ENCODE results near the gene CHRNE. TPM values are rescaled to one million over a fixed set of nuclear protein-coding genes. Genes with fewer than 3 reads are reported as not detected.

CHRNE gene
- total RNA-seq, 1 donor from 2014 or later = 0.73 TPM

DNA sequence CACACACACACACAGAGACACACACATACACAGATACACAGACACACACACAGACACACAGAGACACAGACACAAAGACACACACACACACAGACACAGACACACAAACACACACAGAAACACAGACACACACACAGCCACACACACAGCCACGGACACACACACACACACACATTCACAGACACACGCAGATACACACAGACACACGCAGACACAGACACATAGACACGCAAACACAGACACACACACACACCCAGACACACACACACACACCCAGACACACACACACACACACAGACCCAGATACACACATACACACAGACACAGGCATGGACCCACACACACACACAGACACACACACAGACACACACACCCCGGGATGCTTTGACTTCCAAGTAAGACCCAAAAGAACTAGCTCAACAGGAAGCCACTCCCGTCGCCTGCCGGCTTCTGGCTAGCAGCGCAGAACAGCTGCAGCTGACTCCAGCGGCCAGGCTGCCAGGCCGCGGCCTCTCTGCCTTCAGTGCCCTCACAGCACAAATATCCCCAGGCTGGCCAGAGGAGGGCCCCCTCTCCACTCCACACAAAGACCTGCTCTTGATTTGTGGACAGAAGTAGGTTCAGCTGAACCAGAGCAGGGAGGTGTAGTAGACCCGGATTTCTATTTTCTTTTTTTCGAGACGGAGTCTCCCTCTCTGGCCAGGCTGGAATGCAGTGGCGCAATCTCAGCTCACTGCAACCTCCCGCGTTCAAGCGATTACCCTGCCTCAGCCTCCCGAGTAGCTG is 6.0 kb upstream of the CHRNE start:
- intact Hi-C loops (cut with micrococcal nuclease) = loop anchor here (1.0 to 5.0 kb wide), 3 partner anchors 32 to 153 kb away; partner anchors contain the start of genes RNF167, SLC25A11 and SPAG7

- intact Hi-C loops (cut with micrococcal nuclease) = loop anchor here (2.0 to 5.0 kb wide), 2 partner anchors 32 to 154 kb away; partner anchors contain the start of genes RNF167 and SLC25A11
Observed at GRCh38 chr17:4908301-4908700, 5.4 kb upstream of the CHRNE start.

GRCh38 chr17:4906642-4907041 is 3.7 kb upstream of the CHRNE start:
- intact Hi-C loops (cut with micrococcal nuclease) = loop anchor here (5.0 kb wide), 1 partner anchor 156 kb away; no protein-coding TSS in a partner anchor

DNA sequence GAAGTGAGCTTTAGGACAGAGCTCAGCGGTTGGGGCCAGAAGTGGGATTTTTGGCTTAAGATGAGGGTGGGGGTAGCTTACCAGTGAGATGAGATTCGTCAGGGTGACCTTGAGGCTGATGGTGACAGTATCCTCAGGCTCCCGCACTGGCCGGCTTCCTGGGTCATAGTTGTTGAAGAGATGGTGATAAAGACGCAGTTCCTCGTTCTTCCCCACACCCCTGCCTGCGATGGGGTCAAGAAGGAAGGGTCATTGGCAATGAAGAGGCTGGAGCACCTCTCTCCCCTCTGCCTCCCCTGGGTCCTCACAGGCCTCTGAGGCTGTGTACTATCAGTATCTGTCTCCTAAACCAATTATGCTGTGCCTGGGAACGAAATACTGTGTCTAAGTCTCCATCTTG is 358 bp downstream of the CHRNE start:
- intact Hi-C loops (cut with micrococcal nuclease) = loop anchor here (5.0 kb wide), 1 partner anchor 190 kb away; the partner anchor contains the start of gene ARRB2

DNA sequence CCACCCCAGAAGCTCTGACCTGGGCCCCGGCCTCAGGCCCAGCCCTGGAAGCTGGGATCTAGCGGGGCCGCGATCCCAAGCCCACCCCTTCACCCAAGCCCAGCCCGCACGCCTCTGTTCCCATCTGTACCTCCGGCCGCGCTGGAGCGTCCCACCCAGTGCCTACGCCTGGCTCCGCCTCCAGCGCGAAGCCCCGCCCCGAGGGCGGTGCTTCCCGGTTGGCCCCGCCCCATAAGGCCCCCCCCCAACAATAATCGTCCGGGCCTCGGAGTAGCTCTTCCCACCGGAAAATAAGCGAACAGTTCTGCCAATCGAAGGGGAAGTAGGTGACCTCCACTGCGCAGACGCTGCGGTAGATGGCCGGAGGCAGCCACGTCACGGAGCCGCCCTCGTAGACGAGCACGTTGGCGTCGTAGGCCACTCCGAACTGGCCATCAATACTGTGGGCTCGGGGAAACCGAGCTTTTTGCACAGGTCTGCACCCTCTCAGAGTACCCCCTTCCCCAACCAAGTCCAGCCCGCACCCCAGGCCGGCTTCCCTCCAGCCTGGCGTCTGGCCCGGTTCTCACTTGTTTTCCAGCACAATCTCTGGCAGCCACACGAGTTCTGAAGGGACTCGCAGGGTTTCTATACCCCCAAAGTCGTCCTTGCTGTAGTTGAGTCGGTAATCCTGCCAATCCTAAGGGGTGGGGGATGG is 1.1 kb downstream of the CHRNE start:
- intact Hi-C loops (cut with micrococcal nuclease) = loop anchor here (5.0 kb wide), 1 partner anchor 189 kb away; the partner anchor contains the start of gene ARRB2

- intact Hi-C loops (cut with micrococcal nuclease) = loop anchor here (5.0 kb wide), 1 partner anchor 189 kb away; the partner anchor contains the start of gene ARRB2
Observed at GRCh38 chr17:4901108-4901647, 1.7 kb downstream of the CHRNE start.

- intact Hi-C loops (cut with micrococcal nuclease) = loop anchor here (5.0 kb wide), 1 partner anchor 188 kb away; the partner anchor contains the start of gene ARRB2
Observed at GRCh38 chr17:4900231-4901107, 2.4 kb downstream of the CHRNE start.

- intact Hi-C loops (cut with micrococcal nuclease) = loop anchor here (5.0 kb wide), 1 partner anchor 187 kb away; the partner anchor contains the start of gene ARRB2
Observed at GRCh38 chr17:4899341-4900230, 3.3 kb downstream of the CHRNE start, which contains the start of gene C17orf107. Gene C17orf107, plus strand, starts transcription at chr17:4899536. Its CDS starts 227 bp downstream, at chr17:4899763.

DNA sequence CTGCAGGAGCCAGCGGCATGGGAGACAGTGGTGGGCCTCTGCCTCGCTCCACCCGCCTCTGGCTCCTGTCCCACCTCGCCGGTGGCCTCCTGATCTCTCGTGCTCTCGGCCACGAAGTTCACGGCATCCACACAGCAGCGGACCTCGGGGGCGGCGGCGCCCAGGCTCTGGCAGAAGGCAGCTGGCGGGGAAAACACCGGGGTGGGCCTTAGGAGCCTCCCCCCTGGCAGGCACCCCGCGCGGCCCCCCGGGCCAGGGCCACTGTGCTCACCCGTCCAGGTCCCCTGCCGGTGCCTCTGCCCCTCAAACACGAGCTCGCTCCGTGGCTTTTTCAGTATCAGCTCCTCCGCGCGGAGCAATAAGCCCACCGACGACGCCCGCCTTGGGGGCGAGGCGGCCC is 4.0 kb downstream of the CHRNE start:
- intact Hi-C loops (cut with micrococcal nuclease) = no loop called here

DNA sequence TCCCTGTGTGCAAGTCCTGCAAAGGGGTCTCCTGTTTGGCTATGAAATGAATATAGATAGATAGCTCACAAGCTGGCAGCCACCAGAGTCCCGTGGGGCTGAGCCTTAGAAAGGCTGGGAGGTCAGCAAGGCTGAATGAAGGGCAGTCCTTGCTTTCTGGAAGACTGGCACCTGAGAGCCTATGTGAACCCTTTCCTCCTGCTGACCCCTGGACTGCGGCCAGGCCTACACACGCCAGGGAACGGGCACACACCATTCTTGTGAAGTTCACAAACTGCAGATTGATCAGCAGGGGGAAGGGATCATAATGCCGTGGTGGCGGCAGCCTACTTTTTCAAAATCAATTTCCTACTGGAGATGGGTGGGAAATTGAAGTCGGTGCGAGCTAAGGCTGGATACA is 4.5 kb downstream of the CHRNE start:
- intact Hi-C loops (cut with micrococcal nuclease) = no loop called here

- intact Hi-C loops (cut with micrococcal nuclease) = no loop called here
Observed at GRCh38 chr17:4897785-4898184, 5.1 kb downstream of the CHRNE start.

DNA sequence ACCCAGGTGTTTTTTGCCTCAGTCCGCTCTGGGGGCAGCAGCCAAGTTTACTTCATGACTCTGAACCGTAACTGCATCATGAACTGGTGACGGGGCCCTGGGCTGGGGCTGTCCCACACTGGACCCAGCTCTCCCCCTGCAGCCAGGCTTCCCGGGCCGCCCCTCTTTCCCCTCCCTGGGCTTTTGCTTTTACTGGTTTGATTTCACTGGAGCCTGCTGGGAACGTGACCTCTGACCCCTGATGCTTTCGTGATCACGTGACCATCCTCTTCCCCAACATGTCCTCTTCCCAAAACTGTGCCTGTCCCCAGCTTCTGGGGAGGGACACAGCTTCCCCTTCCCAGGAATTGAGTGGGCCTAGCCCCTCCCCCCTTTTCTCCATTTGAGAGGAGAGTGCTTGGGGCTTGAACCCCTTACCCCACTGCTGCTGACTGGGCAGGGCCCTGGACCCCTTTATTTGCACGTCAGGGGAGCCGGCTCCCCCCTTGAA is 5.7 kb downstream of the CHRNE start:
- intact Hi-C loops (cut with micrococcal nuclease) = no loop called here

- intact Hi-C loops (cut with micrococcal nuclease) = no loop called here
Observed at GRCh38 chr17:4896332-4897197, 6.3 kb downstream of the CHRNE start.

DNA sequence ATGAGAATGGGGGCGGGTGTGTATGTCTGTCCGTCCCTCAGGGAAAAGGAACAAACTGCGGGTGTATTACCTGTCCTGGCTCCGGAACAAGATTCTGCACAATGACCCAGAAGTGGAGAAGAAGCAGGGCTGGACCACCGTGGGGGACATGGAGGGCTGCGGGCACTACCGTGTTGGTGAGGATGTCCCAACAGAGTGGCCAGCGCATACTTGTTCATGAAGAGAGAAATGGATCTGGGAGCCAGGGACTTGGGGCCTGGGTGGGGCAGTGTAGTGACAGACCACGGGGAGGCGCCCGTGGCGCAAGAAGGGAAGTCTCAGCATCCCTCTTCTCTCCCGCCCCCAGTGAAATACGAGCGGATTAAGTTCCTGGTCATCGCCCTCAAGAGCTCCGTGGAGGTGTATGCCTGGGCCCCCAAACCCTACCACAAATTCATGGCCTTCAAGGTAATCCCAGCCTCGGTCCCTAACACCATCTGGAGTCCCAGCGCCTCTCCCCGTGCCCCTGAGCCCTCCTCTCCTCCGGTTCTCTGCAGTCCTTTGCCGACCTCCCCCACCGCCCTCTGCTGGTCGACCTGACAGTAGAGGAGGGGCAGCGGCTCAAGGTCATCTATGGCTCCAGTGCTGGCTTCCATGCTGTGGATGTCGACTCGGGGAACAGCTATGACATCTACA is 7.1 kb downstream of the CHRNE start:
- intact Hi-C loops (cut with micrococcal nuclease) = no loop called here

DNA sequence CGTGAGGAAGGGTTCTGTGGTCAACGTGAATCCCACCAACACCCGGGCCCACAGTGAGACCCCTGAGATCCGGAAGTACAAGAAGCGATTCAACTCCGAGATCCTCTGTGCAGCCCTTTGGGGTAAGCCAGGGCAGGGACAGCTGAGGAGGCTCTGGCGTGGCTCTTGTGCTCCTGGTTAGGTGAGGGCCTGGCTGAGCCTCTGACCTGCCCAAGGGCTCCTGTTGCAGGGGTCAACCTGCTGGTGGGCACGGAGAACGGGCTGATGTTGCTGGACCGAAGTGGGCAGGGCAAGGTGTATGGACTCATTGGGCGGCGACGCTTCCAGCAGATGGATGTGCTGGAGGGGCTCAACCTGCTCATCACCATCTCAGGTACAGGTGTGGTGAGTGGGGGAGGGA is 7.8 kb downstream of the CHRNE start:
- intact Hi-C loops (cut with micrococcal nuclease) = no loop called here

DNA sequence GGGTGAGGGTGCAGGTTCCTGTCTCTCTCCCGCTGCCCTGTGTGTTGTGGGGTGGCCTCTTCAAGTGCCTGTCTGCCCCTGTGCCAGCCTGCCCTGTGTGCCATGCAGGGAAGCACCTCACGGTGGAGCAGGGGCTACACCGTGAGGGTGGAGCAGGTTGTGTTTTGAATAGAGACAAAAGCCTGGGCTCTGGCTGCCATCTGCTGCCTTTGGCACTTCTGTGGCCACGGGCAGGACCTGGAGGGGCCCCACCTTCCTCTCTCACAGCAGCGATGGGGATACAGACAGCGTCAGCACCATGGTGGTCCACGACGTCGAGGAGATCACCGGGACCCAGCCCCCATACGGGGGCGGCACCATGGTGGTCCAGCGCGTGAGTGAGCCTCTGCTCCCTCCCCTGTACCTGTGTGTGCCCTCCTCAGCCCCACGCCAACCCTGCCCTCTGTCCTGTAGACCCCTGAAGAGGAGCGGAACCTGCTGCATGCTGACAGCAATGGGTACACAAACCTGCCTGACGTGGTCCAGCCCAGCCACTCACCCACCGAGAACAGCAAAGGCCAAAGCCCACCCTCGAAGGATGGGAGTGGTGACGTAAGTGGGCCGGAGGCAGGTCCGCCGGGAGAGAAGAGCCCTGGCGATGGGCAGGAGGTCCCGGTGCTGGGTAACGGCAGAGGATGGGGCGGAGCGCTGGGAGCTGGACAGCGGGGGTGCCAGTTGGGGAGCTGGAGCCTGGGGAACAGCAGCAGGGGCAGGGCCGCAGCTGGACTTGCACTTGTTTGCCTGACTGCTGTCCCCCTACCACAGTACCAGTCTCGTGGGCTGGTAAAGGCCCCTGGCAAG is 9.0 kb downstream of the CHRNE start:
- intact Hi-C loops (cut with micrococcal nuclease) = no loop called here

DNA sequence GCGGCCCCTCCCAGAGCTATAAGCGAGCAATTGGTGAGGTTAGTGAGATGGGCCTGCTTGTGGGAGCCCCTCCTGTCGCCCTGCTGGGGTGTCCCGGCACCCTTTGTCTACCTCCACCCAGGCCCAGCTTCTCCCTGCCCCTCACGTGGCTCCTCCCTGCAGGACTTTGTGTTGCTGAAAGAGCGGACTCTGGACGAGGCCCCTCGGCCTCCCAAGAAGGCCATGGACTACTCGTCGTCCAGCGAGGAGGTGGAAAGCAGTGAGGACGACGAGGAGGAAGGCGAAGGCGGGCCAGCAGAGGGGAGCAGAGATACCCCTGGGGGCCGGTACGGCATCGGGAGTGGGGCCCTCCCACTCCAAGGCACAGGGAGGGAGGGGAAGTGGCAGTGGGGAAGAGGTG is 9.6 kb downstream of the CHRNE start:
- intact Hi-C loops (cut with micrococcal nuclease) = no loop called here

Measured in T-helper 2 cell treated with Interferon-gamma antibody and Interleukin-4, amounts not matched to agents 100 ng/mL and 5 ng/mL, for 36 hours (primary cell).